HG03060 (cell line): ENCODE measurements around the gene DCDC2B.
"Not testable (repeated sequence)": the region's sequence is repeated elsewhere in the genome, so short reads cannot be mapped to it uniquely, and the experiment has no call there.

Experiments
- ATAC-seq: cut with Tn5 transposase; IDR thresholded peaks from one replicate; pipeline ENCODE4 v1.9.1; 2021; ENCODE audit warnings: low read depth, moderate number of reproducible peaks; ENCODE audit not compliant: unreplicated experiment

The DCDC2B gene

GRCh38 chr1:32255072-32256071 lies 46.5 kb downstream of the DCDC2B start:
- no peak for ATAC-seq

GRCh38 chr1:32256473-32257226 lies 47.8 kb downstream of the DCDC2B start:
- ATAC-seq, result no peak

GRCh38 chr1:32257227-32257508 lies 48.3 kb downstream of the DCDC2B start:
- no peak for ATAC-seq

- not testable (repeated sequence) for ATAC-seq
Measured at GRCh38 chr1:32263236-32263593, 54.3 kb downstream of the DCDC2B start.

GRCh38 chr1:32263744-32264143 lies 54.9 kb downstream of the DCDC2B start:
- ATAC-seq, result no peak
